WI38 (cell line): ENCODE data around the gene DHCR7.
A peak's percentile ranks its signal among the peaks of the same experiment; 100 is the strongest.

Experiments used
- H3K4me3 ChIP-seq: 2 replicates; pipeline ENCODE4 v1.5.1; 2011; ENCODE audit warnings: low read depth, mild to moderate bottlenecking, control low read depth, low read length
- CTCF ChIP-seq: IDR thresholded peaks from 2 replicates; pipeline ENCODE4 v1.5.1; 2012; ENCODE audit warnings: low read depth, mild to moderate bottlenecking, control low read depth, low read length

The DHCR7 gene

GRCh38 chr11:71456831-71457230 is 8.6 kb upstream of the DHCR7 start:
- TF ChIP-seq CTCF: no peak
- no peak overlapping the region for H3K4me3 ChIP-seq

GRCh38 chr11:71456294-71456693 is 8.1 kb upstream of the DHCR7 start:
- no peak overlapping the region for H3K4me3 ChIP-seq
- TF ChIP-seq CTCF: no peak

- no peak for TF ChIP-seq CTCF
- no peak overlapping the region for H3K4me3 ChIP-seq
These were observed 6.4 kb upstream of the DHCR7 start for GRCh38 chr11:71454470-71455113.

- no peak for TF ChIP-seq CTCF
These were observed 5.7 kb upstream of the DHCR7 start for GRCh38 chr11:71453918-71454304.

GRCh38 chr11:71453037-71453917 is 5.1 kb upstream of the DHCR7 start, which contains the start of gene NADSYN1:
Gene NADSYN1, plus strand, starts transcription at chr11:71453203. Its CDS starts 94 bp downstream, at chr11:71453297.
- TF ChIP-seq CTCF: no peak
- peak within 1 kb of the TSS; percentile 95 for H3K4me3 ChIP-seq

More at GRCh38 chr11:71453918-71454304, 5.7 kb upstream of the DHCR7 start:
- peak overlapping the region; percentile 95 for H3K4me3 ChIP-seq

- TF ChIP-seq CTCF: no peak
These were observed 4.2 kb upstream of the DHCR7 start for GRCh38 chr11:71452199-71453036.

More at GRCh38 chr11:71452199-71453036, 4.2 kb upstream of the DHCR7 start:
- peak overlapping the region; percentile 95 for H3K4me3 ChIP-seq
